HG03095 (cell line): ENCODE data around the gene KIF2C.
"Not testable (repeated sequence)": the region's sequence is repeated elsewhere in the genome, so short reads cannot be mapped to it uniquely, and the experiment has no call there.

Experiments used
- ATAC-seq: cut with Tn5 transposase; IDR thresholded peaks from one replicate; pipeline ENCODE4 v1.9.1; 2021; ENCODE audit warnings: moderate library complexity; ENCODE audit not compliant: unreplicated experiment

KIF2C gene

GRCh38 chr1:44718091-44718490 is 21.5 kb upstream of the KIF2C start:
- no peak for ATAC-seq

- ATAC-seq: no peak
Observed at GRCh38 chr1:44719318-44719717, 20.3 kb upstream of the KIF2C start.

GRCh38 chr1:44720281-44720680 is 19.4 kb upstream of the KIF2C start:
- ATAC-seq: no peak

GRCh38 chr1:44721485-44722361 is 17.9 kb upstream of the KIF2C start:
- ATAC-seq: peak; percentile 72

GRCh38 chr1:44723064-44723463 is 16.6 kb upstream of the KIF2C start:
- ATAC-seq: no peak

GRCh38 chr1:44723496-44724295 is 15.9 kb upstream of the KIF2C start:
- no peak for ATAC-seq

- ATAC-seq: no peak
Observed at GRCh38 chr1:44724296-44724954, 15.2 kb upstream of the KIF2C start.

- no peak for ATAC-seq
Observed at GRCh38 chr1:44724955-44725698, 14.5 kb upstream of the KIF2C start.

GRCh38 chr1:44730741-44731512 is 8.7 kb upstream of the KIF2C start, which contains the start of gene RNU5D-1:
TSS of gene RNU5D-1 (minus strand) at chr1:44731170.
- ATAC-seq: peak; percentile 57

- no peak for ATAC-seq
Observed at GRCh38 chr1:44733365-44733764, 6.3 kb upstream of the KIF2C start.

GRCh38 chr1:44733784-44734183 is 5.9 kb upstream of the KIF2C start:
- no peak for ATAC-seq

GRCh38 chr1:44735992-44736391 is 3.6 kb upstream of the KIF2C start:
- ATAC-seq: no peak

- ATAC-seq: not testable (repeated sequence)
Observed at GRCh38 chr1:44738953-44739306, 707 bp upstream of the KIF2C start.

GRCh38 chr1:44740179-44740617 is 561 bp downstream of the KIF2C start:
- ATAC-seq: no peak

- ATAC-seq: no peak
Observed at GRCh38 chr1:44743211-44743610, 3.6 kb downstream of the KIF2C start.

GRCh38 chr1:44747878-44748277 is 8.2 kb downstream of the KIF2C start:
- ATAC-seq: no peak

- ATAC-seq: no peak
Observed at GRCh38 chr1:44757420-44757819, 17.8 kb downstream of the KIF2C start.

GRCh38 chr1:44759077-44759476 is 19.4 kb downstream of the KIF2C start:
- no peak for ATAC-seq

- no peak for ATAC-seq
Observed at GRCh38 chr1:44760876-44761275, 21.2 kb downstream of the KIF2C start.

- ATAC-seq: not testable (repeated sequence)
Observed at GRCh38 chr1:44766421-44766820, 26.8 kb downstream of the KIF2C start.
